Measurements from ENCODE around the gene COL2A1. TPM values are rescaled to one million over a fixed set of nuclear protein-coding genes. Genes with fewer than 3 reads are reported as not detected.

COL2A1 gene
- polyA plus RNA-seq, 1 donor (not counting 4 experiments of a cell fraction or from before 2014, with no cell fraction given), result 0.03 TPM

DNA sequence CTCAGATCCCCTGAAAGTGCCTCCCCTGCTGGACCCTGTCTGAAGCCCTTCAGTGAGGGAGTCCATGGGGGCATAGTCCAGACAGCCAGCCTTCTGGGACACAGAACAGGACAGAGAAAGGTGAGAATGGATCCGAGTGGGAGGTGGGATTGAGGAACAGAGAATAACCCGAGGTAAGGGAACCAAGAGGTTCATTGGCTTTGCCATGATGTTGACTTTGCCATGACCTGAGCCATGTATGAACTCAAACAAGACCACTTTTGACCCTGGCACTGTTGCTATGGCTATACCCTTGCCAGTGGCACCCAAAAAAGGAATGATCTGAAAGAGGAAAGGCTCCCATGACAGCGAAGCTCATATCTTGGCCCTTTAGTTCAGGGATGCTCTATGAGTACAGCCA lies 76.9 kb downstream of the COL2A1 start:
- dilution Hi-C loops (cut with MboI; ENCODE audit: extremely low pct_ligation_motif_present, low sequenced_read_pairs), result no loop called here
- Histone ChIP-seq H3K9me1 (ENCODE audit: control insufficient read depth, extremely low read depth, insufficient read depth, low read length) (no peaks in the 10 kb centered on the region), H3K79me2 (ENCODE audit: control insufficient read depth, insufficient read depth, low read length) (no peaks in the 10 kb centered on the region), H3K36me3 (ENCODE audit: control insufficient read depth in 2 of 2, extremely low read depth in 1 of 2, insufficient read depth in 2 of 2, low read length in 2 of 2) (no peaks in the 10 kb centered on the region), H4K20me1 (ENCODE audit: control insufficient read depth, extremely low read depth, insufficient read depth, low read length) (no peaks in the 10 kb centered on the region), H3K4me2 (ENCODE audit: control insufficient read depth, extremely low read depth, insufficient read depth, low read depth, low read length) (no peak overlapping the region), H3K4me3 (ENCODE audit: control insufficient read depth in 2 of 3, extremely low read depth in 1 of 3, insufficient read depth in 2 of 3, low read depth in 1 of 3, low read length in 3 of 3) (no peak overlapping the region), H3K27ac (ENCODE audit: control insufficient read depth, insufficient read depth, low read length) (no peak overlapping the region), H3K27me3 (ENCODE audit: control insufficient read depth, extremely low read depth, insufficient read depth, low read length) (peaks cover 32% of the 10 kb centered on the region), H3K9ac (ENCODE audit: control insufficient read depth, extremely low read depth, insufficient read depth, low read length) (no peak overlapping the region), H2AFZ (ENCODE audit: control insufficient read depth, low read length) (no peak overlapping the region), H3K9me3 (ENCODE audit: control insufficient read depth, low read depth, low read length) (no peaks in the 10 kb centered on the region), H3K4me1 (ENCODE audit: control insufficient read depth, extremely low read depth, insufficient read depth, low read length) (no peaks in the 10 kb centered on the region)
- no peak for TF ChIP-seq EZH2 (IDR thresholded peaks at IDR 0.05; ENCODE audit: low read length)
- TF ChIP-seq, protein P1, sequence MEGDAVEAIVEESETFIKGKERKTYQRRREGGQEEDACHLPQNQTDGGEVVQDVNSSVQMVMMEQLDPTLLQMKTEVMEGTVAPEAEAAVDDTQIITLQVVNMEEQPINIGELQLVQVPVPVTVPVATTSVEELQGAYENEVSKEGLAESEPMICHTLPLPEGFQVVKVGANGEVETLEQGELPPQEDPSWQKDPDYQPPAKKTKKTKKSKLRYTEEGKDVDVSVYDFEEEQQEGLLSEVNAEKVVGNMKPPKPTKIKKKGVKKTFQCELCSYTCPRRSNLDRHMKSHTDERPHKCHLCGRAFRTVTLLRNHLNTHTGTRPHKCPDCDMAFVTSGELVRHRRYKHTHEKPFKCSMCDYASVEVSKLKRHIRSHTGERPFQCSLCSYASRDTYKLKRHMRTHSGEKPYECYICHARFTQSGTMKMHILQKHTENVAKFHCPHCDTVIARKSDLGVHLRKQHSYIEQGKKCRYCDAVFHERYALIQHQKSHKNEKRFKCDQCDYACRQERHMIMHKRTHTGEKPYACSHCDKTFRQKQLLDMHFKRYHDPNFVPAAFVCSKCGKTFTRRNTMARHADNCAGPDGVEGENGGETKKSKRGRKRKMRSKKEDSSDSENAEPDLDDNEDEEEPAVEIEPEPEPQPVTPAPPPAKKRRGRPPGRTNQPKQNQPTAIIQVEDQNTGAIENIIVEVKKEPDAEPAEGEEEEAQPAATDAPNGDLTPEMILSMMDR (optimal IDR thresholded peaks at IDR 0.05 in 1 of 3, IDR thresholded peaks at IDR 0.05 in 1 of 3, conservative IDR thresholded peaks at IDR 0.05 in 1 of 3; ENCODE audit: extremely low read depth in 1 of 3, insufficient read depth in 2 of 3, low read length in 3 of 3), result no peak
- FAIRE-seq (no peak), DNase-seq (ENCODE audit: low read depth, low spot score) (no peak)

Other genes with a start within 250 kb of the COL2A1 start
- gene RAPGEF3, start 245.6 kb downstream of the COL2A1 start, polyA plus RNA-seq, result 4.1 to 5.7 TPM (median 5.1 TPM) in 3 replicates
- 7.8 to 15.3 TPM (median 8.1 TPM) in 3 replicates for gene SLC48A1, start 231.2 kb downstream of the COL2A1 start, polyA plus RNA-seq
- gene HDAC7, start 184.6 kb downstream of the COL2A1 start, polyA plus RNA-seq, result 15.8 to 32.4 TPM (median 17.0 TPM) in 3 replicates
- gene VDR, start 99.5 kb downstream of the COL2A1 start, polyA plus RNA-seq, result 29.0 to 94.7 TPM (median 43.3 TPM) in 3 replicates
- 123 to 134 TPM (median 126 TPM) in 3 replicates for gene TMEM106C, start 40.9 kb downstream of the COL2A1 start, polyA plus RNA-seq
- gene SENP1, start 101.6 kb upstream of the COL2A1 start, polyA plus RNA-seq, result 8.6 to 15.4 TPM (median 11.9 TPM) in 3 replicates
- gene PFKM, start 114.9 kb upstream of the COL2A1 start, polyA plus RNA-seq, result 67.1 to 105 TPM (median 67.9 TPM) in 3 replicates
- 18.4 to 21.7 TPM (median 19.0 TPM) in 3 replicates for gene ASB8, start 153.0 kb upstream of the COL2A1 start, polyA plus RNA-seq
- gene CCDC184, start 179.2 kb upstream of the COL2A1 start, polyA plus RNA-seq, result 0.19 to 0.51 TPM (median 0.21 TPM) in 3 replicates
- not detected in 3 replicates for gene OR10AD1, start 198.8 kb upstream of the COL2A1 start, polyA plus RNA-seq

All from keratinocyte (primary cell).